Measurements from ENCODE around the gene MAMSTR. TPM values are rescaled to one million over a fixed set of nuclear protein-coding genes. Genes with fewer than 3 reads are reported as not detected.

MAMSTR gene
- total RNA-seq, 1 donor from 2014 or later = 0.32 TPM

DNA sequence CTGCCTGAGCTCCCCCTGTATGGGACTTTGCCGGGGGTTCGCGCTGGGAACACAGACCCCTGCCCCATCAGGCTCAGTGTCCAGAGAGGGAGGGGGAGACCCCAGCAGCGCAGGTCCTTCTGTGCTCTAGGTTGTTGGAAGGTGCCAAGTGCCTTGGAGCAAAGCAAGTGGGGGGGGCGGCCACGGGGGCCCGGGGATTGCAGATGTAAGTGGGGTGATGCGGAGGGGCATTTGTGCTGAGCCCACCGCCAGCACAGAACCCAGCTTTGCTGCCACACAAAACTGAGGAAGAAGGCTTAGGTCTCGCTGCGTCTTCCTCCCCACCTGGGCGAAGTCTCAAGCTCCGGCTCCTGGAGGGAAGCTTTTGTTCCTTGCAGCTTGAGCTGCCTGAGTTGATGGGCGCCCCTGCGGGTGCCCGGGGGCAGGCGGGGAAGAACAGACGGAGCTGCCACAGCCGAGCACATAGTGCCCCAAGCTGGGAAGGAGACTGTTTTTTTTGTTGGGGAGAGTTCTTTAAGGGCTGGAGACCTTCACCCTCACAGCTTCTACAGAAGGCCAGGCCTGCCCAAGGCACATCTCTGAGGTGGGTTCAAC is 45.2 kb downstream of the MAMSTR start:
- intact Hi-C loops (cut with DNase I) = loop anchor here (2.0 kb wide), 2 partner anchors 40 to 64 kb away; no protein-coding TSS in a partner anchor

DNA sequence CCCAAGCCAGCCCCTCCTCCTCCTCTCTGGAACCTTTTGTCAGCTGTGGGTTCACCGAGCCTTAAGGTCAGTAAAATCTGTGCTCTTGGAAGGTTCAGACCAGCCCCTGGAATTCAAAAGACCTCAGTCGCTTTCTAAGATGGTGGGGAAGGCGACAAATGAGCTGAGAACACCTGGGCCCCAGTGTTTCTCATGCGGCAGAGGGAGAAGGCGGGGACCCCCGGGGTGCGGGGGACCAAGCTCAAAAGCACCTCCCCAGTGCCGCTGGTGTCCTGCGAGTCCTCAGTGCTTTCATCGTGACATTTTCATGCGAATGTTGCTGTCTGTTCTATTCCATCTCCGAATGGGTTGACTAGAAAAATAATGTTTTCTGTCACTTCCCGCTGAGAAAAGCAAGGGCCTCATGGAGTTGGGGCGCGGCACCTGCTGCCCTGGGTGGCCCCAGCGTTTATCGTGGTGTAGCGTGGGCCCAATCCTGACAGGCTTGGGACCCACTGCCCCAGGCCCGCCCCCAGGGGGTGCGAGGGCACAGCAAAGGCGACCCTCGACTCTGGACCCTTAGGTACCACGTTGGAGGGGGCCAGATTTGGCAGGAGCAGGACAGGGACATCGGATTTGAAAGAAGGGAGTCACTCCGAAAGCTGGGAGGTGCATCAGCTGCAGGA is 46.0 kb downstream of the MAMSTR start:
- Histone ChIP-seq H3K9me3 (no peaks in the 10 kb centered on the region), H3K4me3 (no peak overlapping the region), H3K4me1 (peaks cover 0 to 2% of the 10 kb centered on the region in 2 donors), H3K27ac (no peak overlapping the region), H3K27me3 (no peaks in the 10 kb centered on the region), H3K36me3 (no peaks in the 10 kb centered on the region)
- TF ChIP-seq, protein P1, sequence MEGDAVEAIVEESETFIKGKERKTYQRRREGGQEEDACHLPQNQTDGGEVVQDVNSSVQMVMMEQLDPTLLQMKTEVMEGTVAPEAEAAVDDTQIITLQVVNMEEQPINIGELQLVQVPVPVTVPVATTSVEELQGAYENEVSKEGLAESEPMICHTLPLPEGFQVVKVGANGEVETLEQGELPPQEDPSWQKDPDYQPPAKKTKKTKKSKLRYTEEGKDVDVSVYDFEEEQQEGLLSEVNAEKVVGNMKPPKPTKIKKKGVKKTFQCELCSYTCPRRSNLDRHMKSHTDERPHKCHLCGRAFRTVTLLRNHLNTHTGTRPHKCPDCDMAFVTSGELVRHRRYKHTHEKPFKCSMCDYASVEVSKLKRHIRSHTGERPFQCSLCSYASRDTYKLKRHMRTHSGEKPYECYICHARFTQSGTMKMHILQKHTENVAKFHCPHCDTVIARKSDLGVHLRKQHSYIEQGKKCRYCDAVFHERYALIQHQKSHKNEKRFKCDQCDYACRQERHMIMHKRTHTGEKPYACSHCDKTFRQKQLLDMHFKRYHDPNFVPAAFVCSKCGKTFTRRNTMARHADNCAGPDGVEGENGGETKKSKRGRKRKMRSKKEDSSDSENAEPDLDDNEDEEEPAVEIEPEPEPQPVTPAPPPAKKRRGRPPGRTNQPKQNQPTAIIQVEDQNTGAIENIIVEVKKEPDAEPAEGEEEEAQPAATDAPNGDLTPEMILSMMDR (IDR thresholded peaks at IDR 0.05) = no peak
- no peak for DNase-seq (ENCODE audit: low spot score in 2 of 2)
- intact Hi-C loops (cut with DNase I) = loop anchor here (2.0 kb wide), 2 partner anchors 41 to 65 kb away; no protein-coding TSS in a partner anchor

More for the DNA sequence above, 45.2 kb downstream of the MAMSTR start:
- no peaks in the 10 kb centered on the region for H3K27me3 ChIP-seq
- no peak overlapping the region for H3K27ac ChIP-seq
- H3K4me1 ChIP-seq = peaks cover 0 to 2% of the 10 kb centered on the region in 2 donors
- DNase-seq (ENCODE audit: low spot score in 2 of 2) = no peak
- TF ChIP-seq, protein P1 (IDR thresholded peaks at IDR 0.05) = no peak
- no peaks in the 10 kb centered on the region for H3K36me3 ChIP-seq
- H3K4me3 ChIP-seq = no peak overlapping the region
- no peaks in the 10 kb centered on the region for H3K9me3 ChIP-seq

DNA sequence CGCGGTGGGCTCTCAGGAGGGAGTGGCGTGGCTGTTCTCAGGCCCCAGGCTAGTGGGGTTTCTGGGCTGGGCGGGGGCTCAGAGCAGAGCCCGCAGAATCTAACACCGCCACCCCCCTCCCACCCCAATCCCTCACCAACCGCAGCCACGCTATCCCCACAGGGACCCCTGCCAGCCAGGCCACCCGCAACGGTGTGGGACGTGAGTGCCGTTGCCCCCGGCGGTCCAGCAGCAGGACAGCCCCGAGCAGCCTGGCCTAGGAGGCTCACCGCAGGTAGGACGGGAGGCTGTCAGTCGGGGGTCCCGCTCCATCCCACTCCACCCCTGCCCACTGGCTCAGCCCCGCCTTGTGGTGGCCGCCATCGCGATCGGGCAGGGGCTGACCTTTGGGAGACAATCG is 46.5 kb downstream of the MAMSTR start, which contains the start of gene NTN5:
Gene NTN5 (minus strand): TSS at position 24 of the 400 bp plus-strand sequence. CDS start 2,031 bp downstream, outside the sequence.
- H3K27me3 ChIP-seq = no peaks in the 10 kb centered on the region
- no peaks in the 10 kb centered on the region for H3K9me3 ChIP-seq
- peaks cover 0 to 2% of the 10 kb centered on the region in 2 donors for H3K4me1 ChIP-seq
- no peak within 1 kb of the TSS for H3K4me3 ChIP-seq
- DNase-seq (ENCODE audit: low spot score in 2 of 2) = no peak
- TF ChIP-seq, protein P1 (IDR thresholded peaks at IDR 0.05) = no peak
- H3K36me3 ChIP-seq = no peaks in the 10 kb centered on the region
- H3K27ac ChIP-seq = no peak within 1 kb of the TSS
- intact Hi-C loops (cut with DNase I) = no loop called here

DNA sequence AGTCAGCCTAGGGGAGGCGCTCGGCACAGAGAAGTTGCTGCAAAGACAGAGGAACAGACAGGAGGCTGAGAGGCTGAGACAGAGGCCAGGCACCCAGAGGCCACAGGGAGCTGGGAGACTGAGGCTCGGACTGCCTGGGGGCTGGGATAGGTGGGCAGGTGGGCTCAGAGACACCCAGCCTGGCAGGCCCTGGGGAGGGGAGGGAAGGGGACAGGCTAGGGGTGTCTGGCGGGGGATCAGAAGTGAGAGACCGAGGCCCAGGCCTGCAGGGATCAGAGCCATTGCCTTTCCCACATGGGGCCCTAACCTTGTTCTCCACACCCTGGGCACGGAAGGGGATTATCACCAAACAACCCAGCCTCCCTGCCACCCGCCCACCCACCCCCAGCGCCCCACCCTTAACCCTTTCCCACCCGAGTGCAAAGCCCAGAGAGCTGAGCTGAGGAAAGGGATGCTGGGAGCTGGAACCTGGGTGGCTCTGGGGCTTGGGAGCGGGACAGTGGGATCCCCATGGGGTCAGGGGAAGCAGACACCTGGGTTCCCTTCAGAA is 48.0 kb downstream of the MAMSTR start:
- peaks cover 0 to 2% of the 10 kb centered on the region in 2 donors for H3K4me1 ChIP-seq
- TF ChIP-seq, protein P1 (IDR thresholded peaks at IDR 0.05) = no peak
- no peaks in the 10 kb centered on the region for H3K9me3 ChIP-seq
- no peak for DNase-seq (ENCODE audit: low spot score in 2 of 2)
- intact Hi-C loops (cut with DNase I) = no loop called here
- H3K27me3 ChIP-seq = no peaks in the 10 kb centered on the region
- no peak overlapping the region for H3K27ac ChIP-seq
- H3K4me3 ChIP-seq = no peak overlapping the region
- no peaks in the 10 kb centered on the region for H3K36me3 ChIP-seq

DNA sequence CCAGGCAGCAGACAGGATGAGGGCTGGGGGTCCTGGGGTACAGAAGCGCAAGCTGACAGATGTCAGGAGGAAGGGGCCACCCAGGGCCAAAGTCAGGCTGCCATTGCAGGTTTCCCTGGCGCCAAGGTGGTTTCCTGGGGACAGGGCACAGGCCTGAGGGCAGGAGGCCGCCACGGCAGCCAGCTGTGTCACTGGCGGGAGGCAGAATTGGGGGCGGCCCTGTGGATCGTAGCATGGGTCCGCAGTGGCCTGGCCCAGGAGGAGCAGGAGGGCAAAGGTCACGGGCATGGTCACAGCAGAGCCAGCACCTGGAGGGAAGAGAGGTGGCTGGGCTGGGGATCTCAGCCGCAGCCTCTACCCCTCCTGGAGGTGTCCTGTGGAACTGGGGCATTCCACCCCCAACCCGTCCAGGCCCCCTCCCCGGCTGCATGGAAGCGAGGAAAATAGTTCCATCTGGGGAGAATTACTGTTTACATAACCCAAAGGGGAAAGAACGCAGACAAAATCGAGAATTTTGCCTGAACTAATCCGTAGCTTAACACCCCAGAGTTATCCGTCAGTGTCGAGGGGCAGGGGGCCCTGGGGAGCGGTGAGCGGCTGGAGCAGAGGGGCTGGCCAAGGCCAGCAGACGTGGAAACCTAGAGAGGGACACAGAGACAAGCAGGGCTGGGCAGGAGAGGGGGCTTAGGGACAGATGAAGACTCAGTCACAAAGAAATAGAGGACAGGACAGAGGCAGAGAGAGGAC is 48.7 kb downstream of the MAMSTR start:
- Histone ChIP-seq H3K9me3 (no peaks in the 10 kb centered on the region), H3K4me1 (peaks cover 0 to 2% of the 10 kb centered on the region in 2 donors), H3K36me3 (no peaks in the 10 kb centered on the region), H3K4me3 (no peak overlapping the region), H3K27me3 (no peaks in the 10 kb centered on the region), H3K27ac (no peak overlapping the region)
- no peak for DNase-seq (ENCODE audit: low spot score in 2 of 2)
- intact Hi-C loops (cut with DNase I) = no loop called here
- TF ChIP-seq, protein P1 (IDR thresholded peaks at IDR 0.05) = no peak

All from ascending aorta (tissue), 2 donors.